ENCODE results near the gene AKT1.
A peak's percentile ranks its signal among the peaks of the same experiment; 100 is the strongest.
"Not testable (repeated sequence)": the region's sequence is repeated elsewhere in the genome, so short reads cannot be mapped to it uniquely, and the experiment has no call there.

AKT1 gene

DNA sequence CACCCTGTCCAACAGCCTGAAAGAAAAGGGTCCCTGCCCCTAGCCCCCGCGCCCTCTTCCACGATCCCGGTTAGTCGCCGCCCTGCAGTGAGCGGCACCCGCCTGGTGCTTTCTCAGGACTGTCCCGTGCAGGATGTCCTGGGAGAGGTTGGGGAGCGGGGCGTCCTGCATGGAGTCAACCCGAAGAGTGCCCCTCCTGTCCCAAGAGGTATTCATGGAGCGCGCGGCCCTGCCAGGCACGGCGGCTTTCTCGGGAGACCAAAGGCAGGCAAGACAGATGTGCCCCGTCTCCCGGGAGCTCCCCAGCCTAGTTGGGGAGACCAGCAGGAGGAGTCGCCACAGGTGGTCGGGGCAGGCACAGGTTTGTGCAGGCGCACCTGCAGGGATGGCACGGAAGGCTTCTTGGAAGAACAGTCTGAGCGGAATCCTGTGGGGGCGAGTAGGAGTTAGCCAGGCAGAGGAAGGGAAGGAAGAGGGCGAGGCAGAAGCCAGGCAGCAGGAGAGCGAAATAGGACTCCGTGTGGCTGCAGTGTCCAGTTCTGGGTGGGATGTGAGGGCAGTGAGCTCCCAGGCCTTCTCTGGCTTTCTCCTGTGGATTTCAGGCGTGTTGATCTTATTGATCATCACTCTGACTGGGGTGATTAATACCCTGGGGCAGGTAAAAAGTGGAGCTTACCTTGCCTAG, 41.9 kb downstream of the AKT1 start:
- no peak for DNase-seq (ENCODE audit: low read depth in 2 of 2)

GRCh38 chr14:104752735-104753527, 42.6 kb downstream of the AKT1 start, which contains the start of gene SIVA1:
TSS of gene SIVA1 (plus strand) at chr14:104753147. CDS start at chr14:104753202, 55 bp downstream.
- peak; percentile 98 for DNase-seq (ENCODE audit: low read depth in 2 of 2)

DNA sequence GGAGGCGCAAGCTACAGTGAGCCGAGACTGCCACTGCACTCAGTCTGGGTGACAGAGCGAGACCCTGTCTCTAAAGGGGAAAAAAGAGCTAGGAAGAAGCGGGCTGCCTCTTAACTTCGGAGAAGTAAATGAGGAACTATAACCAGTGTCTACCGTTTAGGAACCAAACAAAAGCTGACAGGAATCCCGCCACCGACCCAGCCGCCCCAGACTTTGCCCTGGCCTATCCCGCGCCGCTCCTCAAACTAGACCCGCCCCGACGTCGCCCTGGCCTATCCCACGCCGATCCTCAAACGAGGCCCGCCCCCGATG, 43.2 kb downstream of the AKT1 start:
- no peak for DNase-seq (ENCODE audit: low read depth in 2 of 2)

DNA sequence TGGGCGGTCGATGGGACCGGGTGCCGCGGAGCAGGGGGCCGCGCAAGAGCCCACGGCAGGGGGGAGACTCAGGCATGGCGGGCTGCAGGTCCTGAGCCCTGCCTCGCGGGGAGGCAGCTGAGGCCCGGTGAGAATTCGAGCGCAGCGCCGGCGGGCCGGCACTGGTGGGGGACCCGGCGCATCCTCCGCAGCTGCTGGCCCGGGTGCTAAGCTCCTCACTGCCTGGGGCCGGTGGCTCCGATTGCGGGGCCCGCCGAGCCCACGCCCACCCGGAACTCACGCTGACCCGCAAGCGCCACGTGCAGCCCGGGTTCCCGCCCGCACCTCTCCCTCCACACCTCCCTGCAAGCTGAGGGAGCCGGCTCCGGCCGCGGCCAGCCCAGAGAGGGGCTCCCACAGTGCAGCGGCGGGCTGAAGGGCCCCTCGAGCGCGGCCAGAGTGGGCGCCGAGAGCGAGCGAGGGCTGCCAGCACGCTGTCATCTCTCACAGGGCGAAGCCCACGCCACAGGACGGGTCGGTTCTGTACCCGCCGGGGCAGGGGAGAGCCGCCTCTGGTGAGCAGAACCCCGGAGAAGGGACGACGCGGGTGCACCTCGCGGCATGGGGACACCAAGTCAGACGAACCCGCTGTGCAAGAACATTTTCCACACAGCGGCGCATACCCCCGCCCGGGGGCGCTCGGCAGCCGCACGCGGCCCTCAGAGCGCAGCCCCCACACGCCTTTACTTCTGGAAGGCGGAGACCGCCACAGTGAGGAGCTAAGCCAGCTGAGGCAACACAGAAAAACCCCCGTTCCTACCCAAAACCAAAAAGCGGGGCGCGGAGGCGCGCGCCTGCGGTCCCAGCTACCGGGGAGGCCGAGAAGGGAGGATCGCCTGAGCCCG, 43.8 kb downstream of the AKT1 start:
- no peak for DNase-seq (ENCODE audit: low read depth in 2 of 2)

DNA sequence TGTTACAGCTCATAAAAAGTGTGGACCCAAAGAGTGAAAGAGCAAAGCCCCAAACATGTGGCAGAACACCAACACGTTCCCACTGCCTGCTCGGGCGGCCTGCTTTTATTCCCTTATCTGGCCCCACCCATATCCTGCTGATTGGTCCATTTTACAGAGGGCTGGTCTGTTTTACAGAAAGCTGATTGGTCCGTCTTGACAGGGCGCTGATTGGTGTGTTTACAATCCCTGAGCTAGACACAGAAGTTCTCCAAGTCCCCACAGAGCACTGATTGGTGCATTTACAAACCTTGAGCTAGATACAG, 44.8 kb downstream of the AKT1 start:
- not testable (repeated sequence) for DNase-seq (ENCODE audit: low read depth in 2 of 2)

DNA sequence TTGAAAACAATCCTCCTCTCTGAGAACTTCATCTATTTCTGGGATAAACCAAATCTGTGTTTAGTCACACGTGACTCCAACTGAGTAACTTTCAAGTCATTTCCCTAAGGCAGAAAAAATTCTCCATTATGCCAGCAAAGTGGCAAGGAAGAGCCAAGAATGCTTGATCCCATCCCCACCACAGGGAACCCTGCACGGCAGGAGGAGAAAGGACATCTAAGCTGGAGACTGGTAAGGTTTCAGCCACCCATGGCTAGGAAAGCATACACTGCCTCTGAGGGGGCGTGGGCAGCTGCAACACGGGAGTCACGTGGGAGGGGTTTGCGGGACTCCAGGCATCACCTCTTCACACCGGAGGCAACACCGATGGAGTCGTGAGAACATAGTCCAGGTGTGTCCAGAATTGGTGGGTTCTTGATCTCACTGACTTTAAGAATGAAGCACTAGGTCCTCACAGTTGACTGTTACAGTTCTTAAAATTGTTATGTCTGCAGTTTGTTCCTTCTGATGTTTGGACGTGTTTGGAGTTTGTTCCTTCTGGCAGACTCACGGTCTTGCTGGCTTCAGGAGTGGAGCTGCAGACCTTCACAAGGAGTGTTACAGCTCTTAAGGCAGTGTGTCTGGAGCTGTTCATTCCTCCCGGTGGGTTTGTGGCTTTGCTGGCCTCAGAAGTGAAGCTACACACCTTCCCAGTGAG, 45.3 kb downstream of the AKT1 start:
- DNase-seq (ENCODE audit: low read depth in 2 of 2), result no peak

DNA sequence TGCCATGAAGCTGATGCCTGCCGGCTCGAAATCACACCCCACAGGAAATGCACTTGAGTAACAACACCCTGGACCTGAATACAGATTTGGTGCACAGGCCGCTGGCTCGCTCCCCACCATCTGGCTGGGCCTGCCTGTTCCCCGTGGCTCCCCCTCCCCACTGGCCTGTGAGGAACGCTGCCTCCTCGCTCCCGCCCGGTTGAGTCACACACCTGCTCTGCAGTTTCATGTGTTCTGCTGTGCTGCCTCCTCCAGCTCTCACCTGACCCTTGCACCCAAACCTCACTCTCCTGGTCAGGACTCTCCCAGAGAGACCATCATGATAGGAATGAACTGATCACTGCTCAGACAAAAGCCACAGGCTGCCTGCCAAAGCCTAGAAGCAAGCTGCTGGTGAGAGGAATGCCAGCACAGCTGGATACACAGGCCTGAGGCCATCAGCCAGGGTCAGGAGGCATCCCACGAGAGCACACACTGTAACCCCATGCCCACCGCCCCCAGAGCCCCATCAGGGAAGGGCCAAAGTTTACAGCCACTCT, 46.4 kb downstream of the AKT1 start:
- no peak for DNase-seq (ENCODE audit: low read depth in 2 of 2)

- DNase-seq (ENCODE audit: low read depth in 2 of 2), result no peak
Measured at GRCh38 chr14:104747876-104748275, 47.7 kb downstream of the AKT1 start.

- DNase-seq (ENCODE audit: low read depth in 2 of 2), result no peak
Measured at GRCh38 chr14:104746934-104747481, 48.5 kb downstream of the AKT1 start.

GRCh38 chr14:104746071-104746545, 49.4 kb downstream of the AKT1 start:
- DNase-seq (ENCODE audit: low read depth in 2 of 2), result no peak

DNA sequence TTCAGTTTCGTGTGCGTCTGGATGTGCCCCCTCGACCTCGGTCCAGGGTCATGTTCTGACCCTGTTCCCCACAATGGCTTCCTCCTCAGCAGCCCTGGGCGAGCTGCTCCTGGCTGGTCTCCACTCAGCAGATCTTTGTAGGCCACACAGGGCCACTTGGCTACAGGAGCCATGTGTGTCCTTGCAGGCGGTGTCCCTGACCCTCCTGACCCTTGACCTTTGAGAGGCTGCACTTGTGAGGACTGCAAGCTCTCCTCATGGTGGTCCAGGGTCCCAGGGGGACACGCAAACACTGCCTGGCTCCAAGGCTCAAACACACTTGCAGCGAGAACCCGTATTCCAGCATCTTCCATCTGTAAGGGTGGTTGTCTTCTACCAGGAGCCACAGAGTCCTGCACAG, 50.1 kb downstream of the AKT1 start:
- DNase-seq (ENCODE audit: low read depth in 2 of 2), result no peak

DNA sequence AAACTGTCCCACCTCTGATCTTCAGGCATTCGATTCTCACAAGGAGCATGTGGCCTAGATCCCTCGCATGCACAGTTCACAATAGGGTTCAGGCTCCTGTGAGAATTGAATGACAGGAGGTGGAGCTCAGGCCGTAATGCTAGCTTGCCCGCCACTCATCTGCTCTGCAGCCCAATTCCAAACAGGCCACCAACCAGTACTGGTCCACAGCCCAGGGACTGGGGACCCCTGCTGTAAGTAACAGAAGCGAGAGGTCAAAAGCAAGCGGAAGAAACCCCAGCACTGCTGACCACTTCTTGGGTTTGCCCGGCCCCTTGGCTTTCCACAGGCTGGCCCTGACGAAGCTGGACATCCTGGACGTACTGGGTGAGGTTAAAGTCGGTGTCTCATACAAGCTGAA, 51.1 kb downstream of the AKT1 start:
- no peak for DNase-seq (ENCODE audit: low read depth in 2 of 2)

DNA sequence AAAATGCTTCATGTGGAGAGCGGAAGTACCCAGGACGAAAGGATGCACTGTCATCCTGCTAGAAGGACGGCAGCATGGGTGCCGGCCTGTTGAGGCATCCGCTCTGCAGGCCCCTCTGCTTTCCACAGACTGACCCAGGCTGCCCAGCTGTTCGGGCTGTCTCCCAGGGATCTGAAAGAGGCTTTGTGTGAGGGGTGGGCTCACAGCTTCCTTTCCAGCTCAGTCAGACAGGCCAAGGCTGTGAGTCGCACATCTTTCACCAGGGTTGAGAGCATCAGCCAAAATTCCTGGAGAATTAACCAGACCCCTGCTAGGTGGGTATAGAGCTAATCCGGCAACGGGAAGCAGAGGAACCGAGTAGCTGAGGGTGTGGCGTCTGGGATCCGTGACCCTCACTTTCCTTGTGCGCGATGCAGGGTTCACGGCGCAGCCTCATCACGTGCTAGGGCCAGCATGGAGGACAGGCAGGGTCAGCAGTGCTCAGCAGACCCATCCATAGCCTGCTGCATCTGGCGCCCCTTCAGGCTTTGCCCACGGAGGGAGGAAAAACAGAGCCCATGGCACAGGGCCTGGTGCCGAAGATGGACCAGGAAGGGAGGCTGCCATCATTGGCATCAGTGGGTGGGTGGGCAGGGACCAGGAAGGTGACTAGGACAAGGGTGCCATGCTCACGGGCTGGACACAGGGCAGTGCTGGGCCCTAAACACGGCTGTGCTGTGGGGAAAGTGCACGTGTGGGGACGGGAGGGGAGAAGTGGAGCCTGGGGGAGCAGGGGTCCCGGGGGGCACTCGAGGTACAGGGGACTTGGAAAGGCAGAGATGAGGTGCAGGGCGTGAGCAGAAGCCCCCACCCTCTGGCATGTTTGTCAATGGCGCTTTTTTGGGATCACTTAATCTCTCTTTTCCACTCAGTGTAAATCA, 51.8 kb downstream of the AKT1 start:
- peak; percentile 44 to 45 for DNase-seq (ENCODE audit: low read depth in 2 of 2)

DNA sequence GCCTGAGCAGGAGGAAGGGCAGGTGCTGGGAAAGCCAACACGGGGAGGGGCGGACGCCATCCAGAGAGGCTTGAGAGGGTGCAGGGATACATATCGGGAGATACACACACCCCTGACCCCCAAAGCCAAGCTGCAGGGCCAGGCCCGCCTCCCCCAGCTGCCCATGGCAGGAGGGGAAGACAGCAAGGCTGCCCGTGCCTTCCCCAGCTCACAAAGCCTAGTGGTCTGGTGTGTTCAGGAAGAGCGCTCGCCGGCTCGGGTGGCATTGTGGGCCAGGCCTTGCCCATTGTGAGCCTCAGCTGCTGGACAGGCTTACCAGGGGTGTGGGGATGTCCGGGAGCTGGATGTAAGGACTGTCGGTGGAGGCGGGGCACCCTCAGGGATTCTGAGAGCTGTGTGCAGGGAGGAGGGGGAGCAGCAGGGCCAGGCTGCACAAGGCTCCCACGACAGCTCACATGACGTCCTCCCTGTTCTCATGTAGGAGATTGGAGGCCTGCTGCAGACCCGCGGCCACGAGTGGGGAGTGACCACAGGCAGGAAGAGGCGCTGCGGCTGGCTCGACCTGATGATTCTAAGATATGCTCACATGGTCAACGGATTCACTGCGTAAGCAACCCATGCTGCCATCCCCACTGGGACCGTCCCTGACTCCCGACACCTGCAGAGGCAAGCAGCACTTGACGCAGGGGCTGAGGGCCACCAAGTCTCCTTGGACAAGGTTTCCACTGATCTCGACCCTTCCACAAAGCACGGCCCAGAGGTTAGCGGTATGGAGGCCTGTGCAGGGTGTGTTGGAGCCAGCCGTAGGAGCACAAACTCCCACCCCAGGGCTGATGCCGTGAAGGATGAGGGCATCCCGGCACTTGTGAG, 52.7 kb downstream of the AKT1 start:
- no peak for DNase-seq (ENCODE audit: low read depth in 2 of 2)

GRCh38 chr14:104741803-104742251, 53.7 kb downstream of the AKT1 start:
- DNase-seq (ENCODE audit: low read depth in 2 of 2), result no peak

DNA sequence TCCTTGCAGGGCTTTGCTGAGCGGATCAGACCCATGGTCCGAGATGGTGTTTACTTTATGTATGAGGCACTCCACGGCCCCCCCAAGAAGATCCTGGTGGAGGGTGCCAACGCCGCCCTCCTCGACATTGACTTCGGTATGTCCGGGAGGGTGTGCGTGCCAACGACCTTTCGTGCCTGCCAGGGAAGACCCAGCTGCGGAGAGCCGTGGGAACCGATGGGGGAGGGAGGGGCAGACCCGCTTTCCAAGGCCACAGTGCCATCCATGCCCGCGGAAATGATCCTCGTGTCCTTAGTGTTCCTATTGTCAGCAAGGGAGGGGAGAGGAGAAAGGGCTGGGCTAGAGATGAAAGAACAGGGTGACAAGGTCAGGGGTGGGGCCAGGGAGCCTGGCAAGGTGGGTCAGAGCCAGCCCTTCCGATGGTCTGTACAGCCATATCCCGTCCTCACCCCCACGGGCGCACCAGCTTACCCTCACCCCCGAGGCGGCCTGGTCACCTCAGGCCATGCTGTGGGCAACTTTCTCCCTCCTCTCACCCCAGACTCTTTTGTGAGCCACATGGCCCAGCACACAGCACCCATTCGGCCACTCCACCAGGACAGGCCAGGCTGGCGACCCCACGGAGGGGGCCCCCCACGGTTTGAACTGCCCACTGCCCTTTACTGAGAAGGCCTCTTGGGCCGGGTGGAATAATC, 54.3 kb downstream of the AKT1 start:
- DNase-seq (ENCODE audit: low read depth in 2 of 2), result no peak

- no peak for DNase-seq (ENCODE audit: low read depth in 2 of 2)
Measured at GRCh38 chr14:104739546-104740516, 55.7 kb downstream of the AKT1 start.
